ENCODE measurements around the gene DIO3.

- no peak for TF ChIP-seq POLR2A (IDR thresholded peaks at IDR 0.05; ENCODE audit: low read depth, low read length)
- no peak for TF ChIP-seq POLR2AphosphoS5 (IDR thresholded peaks at IDR 0.05; ENCODE audit: low read depth, low read length)
- TF ChIP-seq TAF1 (IDR thresholded peaks at IDR 0.05; ENCODE audit: borderline replicate concordance, low read depth, low read length): no peak
Observed at GRCh38 chr14:101604935-101605780, 43.9 kb downstream of the DIO3 start.
